Stimulated activated CD8-positive, alpha-beta memory T cell treated with anti-CD3 and anti-CD28 coated beads, Interleukin-7, amount 100 ng/mL, for 24 hours (primary cell): ENCODE results near the gene ATRNL1.

Experiments used
- DNase-seq: peaks from one replicate; pipeline ENCODE4 v3.0.0-alpha.2; 2020; ENCODE audit warnings: low read depth

The ATRNL1 gene

GRCh38 chr10:115903845-115904244, 810.7 kb downstream of the ATRNL1 start:
- DNase-seq, result no peak

DNA sequence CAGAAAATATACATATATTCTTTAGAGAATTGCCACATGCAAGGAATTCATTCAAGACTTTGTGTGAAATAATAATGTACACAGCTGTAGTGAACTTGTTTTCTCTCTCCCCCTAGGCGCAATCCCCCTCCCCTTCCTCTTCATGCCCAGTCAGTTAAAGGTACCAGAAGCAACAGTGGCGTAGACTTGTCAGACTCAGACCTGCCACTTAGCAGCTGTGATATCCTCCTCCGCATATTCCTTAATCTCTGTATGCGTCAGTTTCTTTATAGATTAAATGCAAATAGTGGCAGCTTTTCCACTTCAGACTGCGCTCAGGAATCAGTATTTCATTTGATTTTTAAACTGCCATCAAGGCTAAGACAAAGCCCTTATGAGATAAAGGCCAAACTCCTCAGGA, 815.9 kb downstream of the ATRNL1 start:
- DNase-seq, result no peak

- DNase-seq, result no peak
Measured at GRCh38 chr10:115909962-115910731, 817.0 kb downstream of the ATRNL1 start.

DNA sequence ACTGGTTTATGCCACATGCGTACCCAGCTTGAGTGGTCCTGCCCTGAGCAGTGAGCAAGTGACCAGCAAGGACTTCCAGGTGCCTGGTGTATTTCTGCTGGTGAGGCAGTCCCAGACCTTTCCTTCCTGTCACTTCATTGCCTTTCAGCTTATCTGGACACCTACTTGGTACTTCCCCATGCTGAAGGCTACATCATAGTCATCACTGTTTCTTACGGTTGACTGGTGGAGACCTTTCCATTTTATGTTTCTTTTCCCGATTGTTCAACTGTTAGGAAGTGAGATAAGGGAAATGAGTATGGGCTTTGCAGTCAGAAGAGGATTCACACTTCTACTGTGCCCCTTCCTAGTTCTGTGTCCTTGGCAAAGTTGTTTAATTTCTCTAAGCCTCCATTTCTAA, 821.3 kb downstream of the ATRNL1 start:
- no peak for DNase-seq

- DNase-seq, result no peak
Measured at GRCh38 chr10:115915429-115915828, 822.3 kb downstream of the ATRNL1 start.

GRCh38 chr10:115918812-115919211, 825.6 kb downstream of the ATRNL1 start:
- DNase-seq, result no peak

- DNase-seq, result no peak
Measured at GRCh38 chr10:115921795-115922194, 828.6 kb downstream of the ATRNL1 start.

DNA sequence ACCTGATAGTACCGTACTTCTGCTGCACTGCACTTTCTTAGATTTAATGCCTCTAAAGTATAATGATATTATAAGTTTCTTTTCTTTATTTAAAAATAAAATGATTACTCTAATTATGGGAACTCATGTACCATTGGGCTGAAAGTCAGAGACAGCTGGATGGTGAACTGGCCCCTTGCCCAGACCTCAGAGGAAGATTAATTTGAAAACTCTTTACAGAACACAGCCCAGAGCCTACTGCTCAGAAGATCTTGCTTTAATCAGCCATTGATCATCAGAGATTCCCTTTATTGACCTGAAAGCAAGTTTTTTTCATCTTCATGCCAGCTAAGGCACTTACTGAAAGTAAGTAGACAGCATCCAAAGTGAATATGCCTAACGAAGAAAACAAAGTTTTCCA, 838.1 kb downstream of the ATRNL1 start:
- DNase-seq, result no peak

GRCh38 chr10:115932099-115932498, 838.9 kb downstream of the ATRNL1 start:
- no peak for DNase-seq

- no peak for DNase-seq
Measured at GRCh38 chr10:115933098-115933497, 839.9 kb downstream of the ATRNL1 start.

GRCh38 chr10:115935731-115936130, 842.6 kb downstream of the ATRNL1 start:
- DNase-seq, result no peak

GRCh38 chr10:115936926-115937767, 844.0 kb downstream of the ATRNL1 start:
- DNase-seq, result no peak

GRCh38 chr10:115937768-115938056, 844.5 kb downstream of the ATRNL1 start:
- DNase-seq, result no peak

DNA sequence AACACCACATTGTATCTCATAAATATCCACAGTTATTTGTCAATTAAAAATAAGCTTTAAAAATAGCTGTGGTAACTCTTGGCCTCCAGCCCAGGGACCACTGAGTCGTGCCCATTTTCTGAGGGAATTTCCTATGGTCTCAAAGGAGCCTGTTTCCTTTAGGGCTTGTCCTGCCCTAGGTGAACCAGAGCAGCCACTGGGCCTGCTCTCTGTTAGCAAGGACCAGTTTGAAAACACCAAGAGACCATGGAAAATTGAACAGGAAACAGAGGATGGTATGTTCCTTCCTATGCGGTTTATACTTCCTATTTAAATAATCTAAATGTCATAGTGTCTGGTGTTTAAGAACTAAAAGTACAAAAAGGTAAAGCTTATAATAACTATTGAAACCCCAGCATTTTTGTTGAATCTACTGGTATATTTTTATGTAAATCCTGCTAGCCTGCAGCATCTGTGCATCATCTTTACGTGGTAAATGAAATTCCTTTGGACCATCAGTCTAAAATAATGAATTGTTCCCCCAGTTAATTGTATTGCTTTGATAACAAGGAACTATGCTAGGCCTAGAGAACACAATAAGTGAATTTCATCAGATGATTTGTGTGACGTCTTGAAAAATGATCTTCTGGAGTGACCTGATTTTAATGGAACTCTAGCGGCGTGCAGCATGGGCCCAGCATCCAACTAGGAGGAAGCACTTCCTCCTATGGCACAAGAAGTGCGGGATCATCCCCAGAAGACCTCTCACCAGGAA, 846.1 kb downstream of the ATRNL1 start:
- DNase-seq, result no peak

DNA sequence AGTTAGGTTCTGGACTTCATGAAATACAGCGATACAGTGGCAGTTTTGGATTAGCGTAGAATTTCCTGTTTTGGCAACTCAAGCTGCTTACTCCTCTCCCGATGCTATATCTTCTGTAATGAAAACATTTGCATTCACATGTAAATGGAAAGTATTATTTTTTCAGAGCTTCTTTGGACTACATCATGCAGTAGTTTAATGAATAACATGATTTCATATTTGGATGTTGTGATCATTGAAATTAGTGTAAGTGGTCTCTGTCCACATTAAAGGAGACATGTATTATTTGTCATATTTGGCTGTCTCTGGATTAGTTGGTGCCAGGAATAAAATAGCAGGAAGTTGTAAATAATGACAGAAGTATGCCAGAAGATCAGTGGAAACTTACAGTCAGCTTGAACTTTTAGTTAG, 848.2 kb downstream of the ATRNL1 start:
- no peak for DNase-seq

DNA sequence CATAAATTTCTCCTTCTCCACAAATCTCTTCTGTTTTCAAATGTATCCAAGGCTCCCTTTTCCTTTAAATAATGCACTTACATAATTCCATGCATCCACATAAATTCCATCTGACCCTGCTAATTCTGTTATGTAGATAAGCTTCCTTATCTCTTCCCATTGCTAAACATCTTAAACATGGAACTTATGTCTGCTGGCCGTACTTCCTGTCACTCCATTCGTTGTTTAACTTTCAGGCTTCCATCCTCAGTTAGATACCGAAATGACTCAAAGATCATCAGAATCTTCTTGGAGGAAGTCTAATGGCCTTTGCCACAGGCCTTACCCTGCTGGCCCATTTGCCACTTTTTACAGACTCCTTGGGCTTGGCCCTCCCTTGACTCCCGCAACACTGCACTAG, 848.9 kb downstream of the ATRNL1 start:
- no peak for DNase-seq

DNA sequence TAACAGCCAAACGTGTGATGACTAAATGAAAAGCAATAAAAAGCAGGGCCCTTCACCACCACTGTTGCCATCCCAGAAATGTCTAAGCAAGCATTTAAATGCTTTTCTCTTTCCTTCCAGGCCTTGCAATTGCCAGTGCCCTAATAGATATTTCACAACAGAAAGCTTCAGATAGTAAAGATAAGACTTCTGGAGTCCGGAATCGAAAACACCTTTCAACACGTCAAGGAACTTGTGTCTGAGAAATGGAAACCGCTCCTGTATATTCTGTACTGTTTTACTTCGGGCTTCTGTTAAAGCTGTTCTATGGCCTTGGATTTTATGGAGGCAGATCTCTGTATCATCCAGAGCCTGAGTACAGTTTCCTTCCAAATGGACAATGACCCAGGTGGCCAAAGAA, 851.4 kb downstream of the ATRNL1 start:
- no peak for DNase-seq

- no peak for DNase-seq
Measured at GRCh38 chr10:115945701-115946445, 852.7 kb downstream of the ATRNL1 start.

DNA sequence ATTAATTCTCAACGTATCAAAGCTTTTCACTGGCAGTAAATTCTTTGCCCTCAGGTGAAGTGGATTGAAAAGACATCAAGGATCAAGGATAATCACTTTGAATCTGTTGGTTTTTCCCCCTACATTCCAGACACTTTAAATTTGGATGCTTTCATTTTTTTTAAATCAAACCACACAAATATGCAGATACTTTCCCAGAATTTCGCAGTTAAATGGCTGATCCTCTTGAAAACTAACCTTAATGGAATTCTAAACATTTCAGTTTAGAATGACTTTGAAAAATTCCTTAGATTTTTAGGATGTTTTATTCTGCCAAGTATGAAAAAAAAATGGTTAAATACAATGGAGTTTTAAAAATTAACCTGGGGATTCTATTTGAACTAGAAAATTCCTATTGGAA, 853.9 kb downstream of the ATRNL1 start:
- DNase-seq, result no peak

DNA sequence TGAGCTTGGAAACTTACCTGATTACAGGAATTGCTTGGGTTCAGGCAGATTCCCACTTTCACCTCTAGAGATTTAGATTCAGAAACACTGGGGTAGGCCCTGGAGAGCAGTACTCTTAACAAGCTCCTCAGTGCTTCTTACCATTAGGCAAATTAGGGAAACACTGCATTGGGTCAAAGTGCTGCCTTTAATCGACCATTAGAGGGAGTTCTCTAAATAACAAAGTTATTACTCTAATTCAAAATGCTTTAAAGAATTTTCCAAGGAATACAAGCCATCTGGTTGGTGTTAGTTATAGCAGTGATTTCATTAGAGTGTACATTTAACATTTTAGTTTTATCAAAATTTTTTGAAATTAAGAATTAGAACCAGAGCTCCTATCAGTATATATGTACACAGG, 855.3 kb downstream of the ATRNL1 start:
- no peak for DNase-seq

- no peak for DNase-seq
Measured at GRCh38 chr10:115949282-115949844, 856.2 kb downstream of the ATRNL1 start.

DNA sequence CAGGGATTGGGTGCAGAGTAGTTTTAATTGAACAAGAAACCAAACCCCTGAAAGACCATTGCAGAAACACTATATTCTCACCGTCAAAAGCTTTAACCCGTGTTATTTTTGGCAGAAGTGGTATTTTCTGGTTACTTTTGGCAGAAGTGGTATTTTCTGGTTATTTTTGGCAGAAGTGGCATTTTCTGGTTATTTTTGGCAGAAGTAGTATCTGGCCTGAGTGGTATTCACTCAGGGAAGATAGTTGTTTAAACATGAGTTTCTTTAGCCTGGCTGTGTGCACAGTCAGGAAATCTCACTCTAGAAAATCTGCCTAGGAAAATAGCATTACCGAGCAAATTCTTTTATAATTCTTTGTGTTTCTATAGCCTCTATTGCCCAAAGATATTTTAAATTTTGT, 857.2 kb downstream of the ATRNL1 start:
- no peak for DNase-seq
